ENCODE measurements around the gene GRIK3.

GRCh38 chr1:36963006-36963405 lies 71.3 kb downstream of the GRIK3 start:
- no peak for TF ChIP-seq POLR2A (IDR thresholded peaks at IDR 0.05)
- no peak for TF ChIP-seq CTCF (IDR thresholded peaks at IDR 0.05)
